HG03095 (cell line): ENCODE measurements around the gene HLA-DOB.
A peak's percentile ranks its signal among the peaks of the same experiment; 100 is the strongest.
"Not testable (repeated sequence)": the region's sequence is repeated elsewhere in the genome, so short reads cannot be mapped to it uniquely, and the experiment has no call there.

Experiments
- ATAC-seq: cut with Tn5 transposase; IDR thresholded peaks from one replicate; pipeline ENCODE4 v1.9.1; 2021; ENCODE audit warnings: moderate library complexity; ENCODE audit not compliant: unreplicated experiment

The HLA-DOB gene

DNA sequence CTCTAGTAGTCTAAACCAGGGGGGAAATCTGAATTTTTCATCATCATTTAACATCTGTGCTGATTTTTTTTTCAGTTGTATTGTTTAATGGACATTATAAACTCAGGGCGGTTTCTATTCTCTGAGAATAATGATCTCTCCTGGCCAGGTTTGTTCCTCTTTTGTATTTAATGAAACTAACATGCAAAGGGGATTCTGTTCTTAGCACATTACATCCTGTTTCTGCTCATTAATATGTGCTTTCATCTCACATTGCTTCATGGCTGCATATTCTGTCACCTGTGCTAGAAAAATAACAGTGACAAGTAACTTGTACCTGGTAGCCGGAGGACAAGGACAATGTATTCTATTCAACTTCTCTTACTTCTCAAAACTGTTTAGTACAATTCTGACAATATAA, 806 bp downstream of the HLA-DOB start:
- peak; percentile 39 for ATAC-seq

DNA sequence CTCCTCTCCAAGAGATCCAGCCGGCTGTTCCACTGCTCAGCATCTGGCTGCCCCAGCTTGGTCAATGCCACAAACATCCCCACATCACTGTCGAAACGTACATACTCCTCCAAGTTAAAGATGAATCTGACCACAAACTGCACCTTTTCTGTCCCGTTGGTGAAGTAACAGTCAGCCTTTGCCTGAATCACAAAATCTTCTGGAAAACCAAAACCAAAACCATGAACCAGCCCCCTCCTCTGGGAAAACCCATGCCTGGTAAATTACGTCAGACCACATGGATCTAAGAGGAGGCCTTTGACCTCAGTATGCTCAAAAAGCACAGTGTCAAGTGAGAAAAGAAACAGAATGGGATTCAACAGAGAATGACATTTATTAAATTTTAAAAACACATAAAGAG, 1.7 kb downstream of the HLA-DOB start:
- no peak for ATAC-seq

DNA sequence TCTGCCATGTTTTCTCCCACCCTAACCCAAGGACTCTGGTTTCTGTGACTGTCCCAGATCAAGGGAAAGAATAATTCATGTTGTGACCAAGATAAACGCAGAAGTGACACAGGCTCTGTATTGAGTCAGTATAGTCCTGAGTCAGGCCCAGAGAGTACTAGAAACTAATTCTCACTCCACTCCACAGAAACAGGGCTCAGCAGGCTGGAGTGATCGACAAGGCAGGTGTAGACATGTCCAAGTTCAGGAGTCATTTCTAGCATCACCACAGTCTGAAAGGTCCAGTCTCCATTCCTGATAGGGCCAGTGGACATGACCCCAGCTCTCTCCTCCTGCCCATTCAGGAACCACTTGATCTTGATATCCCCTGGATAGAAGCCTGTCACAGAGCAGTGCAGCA, 2.7 kb downstream of the HLA-DOB start:
- ATAC-seq, result no peak

GRCh38 chr6:32809171-32809570, 7.6 kb downstream of the HLA-DOB start:
- no peak for ATAC-seq

DNA sequence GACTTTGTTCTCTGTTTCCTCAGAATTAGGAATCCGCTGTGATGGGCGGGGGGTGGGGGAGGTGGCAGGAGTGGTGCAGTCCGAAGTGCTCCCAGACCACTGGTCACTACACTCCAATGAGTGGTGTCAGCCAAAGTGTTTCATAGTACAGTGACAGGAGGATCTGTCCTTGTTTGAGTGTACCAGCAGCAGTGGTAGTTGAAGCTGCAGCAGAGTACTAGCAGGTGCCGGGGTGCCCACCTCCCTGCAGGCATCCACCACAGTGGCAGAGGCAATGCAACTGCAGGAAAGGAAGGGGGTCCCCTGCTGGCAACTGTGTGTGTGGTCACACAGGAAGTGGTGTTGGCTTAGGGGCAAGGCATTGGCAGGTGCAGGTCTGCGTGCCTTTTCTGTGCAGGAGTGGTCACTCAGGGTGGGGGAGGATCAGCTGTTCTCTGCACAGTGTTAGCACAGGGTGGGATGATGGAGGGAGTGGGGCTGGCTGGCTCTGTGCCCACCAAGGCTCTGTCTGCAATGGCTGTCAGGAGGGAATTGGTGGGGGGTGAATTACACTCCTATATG, 9.7 kb downstream of the HLA-DOB start:
- ATAC-seq, result no peak

GRCh38 chr6:32805404-32805803, 11.4 kb downstream of the HLA-DOB start:
- not testable (repeated sequence) for ATAC-seq

GRCh38 chr6:32803416-32803815, 13.4 kb downstream of the HLA-DOB start:
- no peak for ATAC-seq

GRCh38 chr6:32799740-32800139, 17.1 kb downstream of the HLA-DOB start:
- no peak for ATAC-seq

DNA sequence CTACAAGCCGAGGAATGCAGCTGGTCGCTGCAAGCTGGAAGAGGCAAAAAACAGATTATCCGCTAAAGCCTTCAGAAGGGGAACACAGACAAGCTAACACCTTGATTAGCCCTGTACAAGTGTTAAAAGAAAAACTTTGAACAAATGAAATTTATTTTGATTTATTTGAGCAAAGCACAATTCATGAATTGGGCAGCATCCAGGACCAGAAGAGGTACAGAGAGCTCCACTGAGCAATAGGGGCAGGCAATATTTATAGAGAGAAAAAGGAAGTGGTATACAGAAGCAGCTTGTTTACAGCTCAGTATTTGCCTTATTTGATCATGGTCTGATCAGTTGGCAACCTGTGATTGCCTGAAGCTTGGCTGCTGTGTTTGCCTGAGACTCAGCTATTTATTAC, 17.6 kb downstream of the HLA-DOB start:
- no peak for ATAC-seq

DNA sequence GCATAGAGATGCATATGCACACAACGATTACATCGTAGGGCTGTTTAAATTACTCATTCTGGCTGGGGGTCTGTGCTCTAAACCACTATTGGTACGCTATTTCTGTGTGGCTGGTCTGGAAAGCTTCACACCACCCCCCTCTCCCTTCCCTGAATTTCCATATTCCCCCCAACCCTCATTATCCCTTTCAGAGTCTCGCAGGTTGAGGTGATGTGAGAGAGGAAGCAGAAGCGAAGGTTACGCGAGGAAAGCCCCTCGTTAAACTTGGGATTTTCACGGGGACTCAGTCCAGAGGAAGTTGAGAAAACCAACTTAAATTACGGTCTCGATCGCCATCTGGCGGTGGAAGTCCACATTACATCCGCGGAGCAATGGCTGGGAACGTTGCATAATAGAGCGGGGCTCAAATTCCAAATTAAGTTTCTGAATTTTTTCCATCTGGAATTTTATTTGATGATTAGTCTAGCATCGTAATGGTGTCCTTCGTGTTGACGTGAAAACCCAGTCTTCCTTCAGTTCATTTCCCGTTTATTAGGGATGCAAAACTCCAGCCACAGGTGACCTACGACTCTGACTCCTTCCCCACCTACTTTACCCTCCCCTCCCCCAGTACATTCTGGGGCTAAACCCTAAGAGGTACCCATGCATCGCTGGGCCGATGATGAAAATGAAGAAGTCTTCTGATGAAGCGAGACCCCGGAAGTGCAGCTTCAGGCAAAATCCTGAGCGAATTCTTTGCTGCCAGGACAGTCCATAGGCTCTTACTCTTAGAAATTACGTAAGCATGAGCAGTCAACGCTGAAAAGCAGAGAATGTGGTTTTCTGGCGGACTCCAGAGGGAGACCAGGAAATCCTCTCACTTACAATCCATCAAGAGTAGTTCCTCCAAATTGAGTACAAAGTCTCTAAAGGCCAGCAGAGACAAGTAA, 19.7 kb downstream of the HLA-DOB start:
- no peak for ATAC-seq

DNA sequence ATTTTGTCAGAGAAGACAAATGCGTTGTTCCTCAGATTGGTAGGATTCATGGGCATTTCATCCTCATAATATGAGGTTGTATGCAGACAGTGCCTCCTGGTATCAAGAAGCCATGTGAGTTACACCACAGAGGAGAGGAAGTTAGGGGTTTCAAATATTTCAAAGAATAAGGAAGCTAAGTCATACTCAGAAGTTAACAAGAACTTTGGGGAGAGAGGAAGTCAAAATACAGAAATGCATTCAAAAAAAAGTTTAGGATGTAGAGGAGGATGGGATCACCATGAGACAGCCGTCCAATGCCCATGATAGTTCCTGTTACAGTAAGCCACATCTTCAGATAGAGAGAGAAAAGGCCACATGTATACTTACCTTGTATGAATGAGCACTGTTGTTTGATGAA, 22.3 kb downstream of the HLA-DOB start:
- ATAC-seq, result no peak

DNA sequence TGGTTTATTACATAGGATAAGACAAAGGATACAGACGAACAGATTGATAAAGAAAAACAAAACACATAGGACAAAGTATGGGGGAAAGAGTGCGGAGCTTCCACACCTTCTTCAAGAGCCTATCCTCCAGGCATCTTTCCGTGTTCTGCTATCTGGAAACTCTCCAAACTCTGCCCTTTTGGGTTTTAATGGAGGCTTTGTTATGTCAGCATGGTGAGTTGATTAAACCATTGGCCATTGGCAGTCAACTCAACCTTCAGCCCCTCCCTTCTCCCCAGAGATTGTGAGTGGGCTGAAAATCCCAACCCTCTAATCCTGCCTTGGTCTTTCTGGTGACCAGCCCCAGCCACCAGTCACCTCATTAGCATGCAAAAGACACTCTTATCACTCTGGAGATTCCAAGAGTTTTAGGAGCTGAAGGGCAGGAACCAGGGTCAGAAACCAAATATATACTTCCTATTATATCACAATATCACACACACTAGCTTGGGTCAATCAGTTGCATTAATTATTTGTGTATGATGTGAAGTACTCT, 23.8 kb downstream of the HLA-DOB start:
- no peak for ATAC-seq

- ATAC-seq, result no peak
These were observed 26.5 kb downstream of the HLA-DOB start for GRCh38 chr6:32790306-32790705.

- no peak for ATAC-seq
These were observed 30.8 kb downstream of the HLA-DOB start for GRCh38 chr6:32785781-32786533.

DNA sequence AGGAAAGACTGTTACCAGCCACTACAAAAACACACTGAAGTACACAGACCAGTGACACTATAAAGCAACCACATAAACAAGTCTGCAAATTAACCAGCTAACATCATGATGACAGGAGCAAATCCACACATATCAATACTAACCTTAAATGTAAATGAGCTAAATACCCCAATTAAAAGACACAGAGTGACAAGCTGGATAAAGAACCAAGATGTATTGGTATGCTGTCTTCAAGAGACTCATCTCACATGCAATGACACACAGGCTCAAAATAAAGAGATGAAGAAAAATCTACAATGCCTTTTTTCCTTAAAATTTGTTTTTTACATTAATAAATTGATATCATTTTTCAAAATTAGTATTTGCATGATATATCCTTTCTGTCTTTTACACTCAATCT, 33.9 kb downstream of the HLA-DOB start:
- not testable (repeated sequence) for ATAC-seq

- ATAC-seq, result no peak
These were observed 37.8 kb downstream of the HLA-DOB start for GRCh38 chr6:32779036-32779435.

DNA sequence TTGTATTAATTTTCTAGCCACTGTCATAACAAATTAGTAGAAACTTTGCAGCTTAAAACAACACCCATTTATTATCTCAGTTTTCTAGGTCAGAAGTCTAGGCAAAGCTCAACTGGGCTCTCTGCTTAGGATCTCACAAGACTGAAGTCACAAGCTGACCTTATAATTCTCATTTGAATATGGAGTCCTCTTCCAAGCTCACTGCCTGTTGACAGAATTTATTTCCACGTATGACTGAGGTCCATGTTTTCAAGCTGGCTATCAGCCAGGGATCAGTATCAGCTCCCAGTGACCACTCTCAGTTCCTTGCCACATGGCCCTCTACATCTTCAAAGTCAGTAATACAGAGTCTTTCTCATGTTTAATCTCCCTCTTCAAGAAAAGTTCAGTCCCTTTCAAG, 41.7 kb downstream of the HLA-DOB start:
- no peak for ATAC-seq

- ATAC-seq, result no peak
These were observed 42.4 kb downstream of the HLA-DOB start for GRCh38 chr6:32774426-32774825.

DNA sequence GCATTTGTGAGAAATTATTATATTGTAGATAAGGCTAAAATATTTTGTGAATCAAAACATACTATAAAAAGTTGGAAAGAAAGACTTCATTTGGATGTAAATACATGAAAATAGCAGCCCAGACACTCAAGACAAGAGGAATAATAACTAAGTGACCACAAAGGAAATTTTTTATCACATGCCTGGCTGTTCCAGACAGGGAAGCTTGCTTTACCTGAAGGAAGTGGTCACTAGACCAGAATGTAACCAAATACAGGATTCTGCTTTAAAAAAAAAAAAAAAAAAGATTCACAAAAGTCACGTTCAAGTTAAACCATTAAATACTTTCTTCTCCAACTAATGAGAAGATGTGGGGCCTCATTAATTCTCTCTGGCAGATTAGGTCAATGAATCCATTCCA, 44.1 kb downstream of the HLA-DOB start:
- no peak for ATAC-seq

GRCh38 chr6:32764048-32764447, 52.8 kb downstream of the HLA-DOB start:
- ATAC-seq, result no peak

- ATAC-seq, result no peak
These were observed 53.4 kb downstream of the HLA-DOB start, which contains the start of gene HLA-DQB2 for GRCh38 chr6:32763421-32763820. TSS of gene HLA-DQB2 (minus strand) at chr6:32763532. CDS start at chr6:32763470, 62 bp downstream.
